Pons (tissue), 1 donor: Measurements from ENCODE around the gene CTNNBL1.
"Not testable (repeated sequence)": the region's sequence is repeated elsewhere in the genome, so short reads cannot be mapped to it uniquely, and the experiment has no call there.

Source experiments
- DNase-seq: peaks from one replicate; pipeline ENCODE4 v3.0.0-alpha.2; 2016; ENCODE audit warnings: low spot score

CTNNBL1 gene

GRCh38 chr20:37679751-37680150, 14.1 kb upstream of the CTNNBL1 start:
- not testable (repeated sequence) for DNase-seq

GRCh38 chr20:37680420-37680819, 13.4 kb upstream of the CTNNBL1 start:
- no peak for DNase-seq

GRCh38 chr20:37681384-37682112, 12.3 kb upstream of the CTNNBL1 start:
- no peak for DNase-seq

- DNase-seq: not testable (repeated sequence)
Measured at GRCh38 chr20:37683146-37683545, 10.7 kb upstream of the CTNNBL1 start.

GRCh38 chr20:37686762-37687477, 6.9 kb upstream of the CTNNBL1 start:
- DNase-seq: no peak

GRCh38 chr20:37687478-37687805, 6.4 kb upstream of the CTNNBL1 start:
- DNase-seq: no peak

GRCh38 chr20:37688093-37688492, 5.7 kb upstream of the CTNNBL1 start:
- DNase-seq: no peak

- no peak for DNase-seq
Measured at GRCh38 chr20:37690626-37691369, 3.0 kb upstream of the CTNNBL1 start.

- DNase-seq: no peak
Measured at GRCh38 chr20:37692459-37693166, 1.2 kb upstream of the CTNNBL1 start.

GRCh38 chr20:37693242-37693634, 592 bp upstream of the CTNNBL1 start:
- no peak for DNase-seq

GRCh38 chr20:37695684-37696342, 2.0 kb downstream of the CTNNBL1 start:
- DNase-seq: no peak

GRCh38 chr20:37697314-37697713, 3.5 kb downstream of the CTNNBL1 start:
- peak; percentile 62 for DNase-seq

- DNase-seq: no peak
Measured at GRCh38 chr20:37699202-37699601, 5.4 kb downstream of the CTNNBL1 start.

- no peak for DNase-seq
Measured at GRCh38 chr20:37700301-37700700, 6.5 kb downstream of the CTNNBL1 start.

- DNase-seq: not testable (repeated sequence)
Measured at GRCh38 chr20:37701676-37702075, 7.8 kb downstream of the CTNNBL1 start.

GRCh38 chr20:37702403-37703034, 8.7 kb downstream of the CTNNBL1 start:
- DNase-seq: no peak

- no peak for DNase-seq
Measured at GRCh38 chr20:37703035-37703845, 9.4 kb downstream of the CTNNBL1 start.

GRCh38 chr20:37704955-37705354, 11.1 kb downstream of the CTNNBL1 start:
- DNase-seq: no peak

GRCh38 chr20:37706298-37706697, 12.5 kb downstream of the CTNNBL1 start:
- no peak for DNase-seq

- DNase-seq: no peak
Measured at GRCh38 chr20:37711001-37711400, 17.2 kb downstream of the CTNNBL1 start.
